HG03095 (cell line): ENCODE measurements around the gene HDAC10.

Experiments
- ATAC-seq: cut with Tn5 transposase; IDR thresholded peaks from one replicate; pipeline ENCODE4 v1.9.1; 2021; ENCODE audit warnings: moderate library complexity; ENCODE audit not compliant: unreplicated experiment

The HDAC10 gene

GRCh38 chr22:50257451-50258360 is 6.6 kb upstream of the HDAC10 start:
- no peak for ATAC-seq

DNA sequence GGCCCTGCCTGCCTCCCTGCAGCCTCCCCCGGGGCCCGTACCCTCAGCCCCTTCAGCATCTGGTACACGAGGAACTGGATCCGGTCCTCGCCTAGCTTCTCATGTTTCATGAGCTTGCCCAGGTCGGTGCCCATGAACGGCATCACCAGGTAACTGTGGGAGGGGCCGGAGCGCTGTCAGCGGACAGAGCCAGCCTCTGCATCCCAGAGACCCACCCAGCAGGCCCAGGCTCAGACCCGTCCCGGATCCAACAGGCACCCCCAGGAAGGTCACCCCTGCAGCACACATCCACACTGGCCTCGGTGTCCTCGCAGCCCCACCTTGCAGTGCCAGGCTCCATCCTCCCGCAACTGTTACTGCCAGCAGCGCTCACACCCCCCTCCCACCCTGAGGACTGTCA is 6.0 kb upstream of the HDAC10 start:
- ATAC-seq, result no peak

GRCh38 chr22:50256258-50256862 is 5.3 kb upstream of the HDAC10 start:
- no peak for ATAC-seq

DNA sequence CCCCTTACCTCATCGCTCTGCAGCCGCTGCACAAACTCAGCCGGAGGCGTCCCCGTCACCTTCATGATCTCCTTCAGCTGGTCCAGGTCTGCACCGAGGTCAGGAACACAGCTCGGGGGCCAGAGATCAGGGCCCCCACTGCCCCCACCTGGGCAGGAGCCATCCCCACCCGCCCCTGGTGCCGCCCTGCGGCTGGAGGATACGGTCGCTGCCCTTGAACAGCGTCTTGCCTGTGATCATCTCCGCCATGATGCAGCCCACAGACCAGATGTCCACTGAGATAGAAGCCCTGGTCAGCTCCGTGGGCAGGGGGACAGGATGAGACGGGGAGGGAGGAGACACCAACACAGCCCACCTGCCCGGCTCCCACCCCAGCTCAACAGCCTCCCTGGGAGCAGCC is 4.5 kb upstream of the HDAC10 start:
- ATAC-seq, result no peak

DNA sequence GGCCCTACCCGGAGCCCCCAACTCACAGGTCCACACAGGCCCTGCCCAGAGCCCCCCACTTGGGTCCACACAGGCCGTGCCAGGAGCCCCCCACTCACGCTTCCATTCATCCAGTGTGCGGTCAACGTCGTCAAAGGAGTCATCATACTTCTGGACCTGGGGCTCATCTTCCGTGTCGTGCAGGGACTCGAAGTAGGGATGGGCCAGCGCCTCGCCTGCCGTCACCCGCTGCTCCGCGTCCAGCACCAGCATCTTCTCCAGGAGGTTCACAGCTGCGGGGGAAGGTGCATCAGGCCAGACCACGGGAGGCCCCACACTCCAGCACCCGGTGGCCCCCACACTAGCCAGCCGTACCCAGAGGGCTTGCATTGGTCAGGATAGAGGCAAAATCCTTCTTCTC is 4.0 kb upstream of the HDAC10 start:
- ATAC-seq, result no peak

DNA sequence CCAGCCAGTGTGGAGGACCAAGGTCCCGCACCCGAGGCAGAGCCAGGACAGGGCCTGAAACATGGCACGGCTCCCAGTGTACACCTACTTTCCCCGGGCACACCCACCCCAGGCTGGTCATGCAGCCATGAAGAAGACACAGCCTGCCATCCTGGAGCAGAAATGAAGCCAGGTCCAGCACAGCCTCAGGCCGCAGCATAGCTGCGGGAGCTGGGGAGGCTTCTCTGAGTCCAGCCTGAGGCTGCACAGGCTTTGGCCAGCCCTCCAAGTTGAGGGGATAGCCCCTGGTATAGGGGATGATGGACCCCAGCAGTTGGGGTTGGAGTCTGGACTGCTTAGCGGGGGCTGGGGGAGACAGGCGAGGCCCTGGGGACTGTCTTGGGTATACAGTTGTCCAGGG is 2.9 kb upstream of the HDAC10 start:
- no peak for ATAC-seq

DNA sequence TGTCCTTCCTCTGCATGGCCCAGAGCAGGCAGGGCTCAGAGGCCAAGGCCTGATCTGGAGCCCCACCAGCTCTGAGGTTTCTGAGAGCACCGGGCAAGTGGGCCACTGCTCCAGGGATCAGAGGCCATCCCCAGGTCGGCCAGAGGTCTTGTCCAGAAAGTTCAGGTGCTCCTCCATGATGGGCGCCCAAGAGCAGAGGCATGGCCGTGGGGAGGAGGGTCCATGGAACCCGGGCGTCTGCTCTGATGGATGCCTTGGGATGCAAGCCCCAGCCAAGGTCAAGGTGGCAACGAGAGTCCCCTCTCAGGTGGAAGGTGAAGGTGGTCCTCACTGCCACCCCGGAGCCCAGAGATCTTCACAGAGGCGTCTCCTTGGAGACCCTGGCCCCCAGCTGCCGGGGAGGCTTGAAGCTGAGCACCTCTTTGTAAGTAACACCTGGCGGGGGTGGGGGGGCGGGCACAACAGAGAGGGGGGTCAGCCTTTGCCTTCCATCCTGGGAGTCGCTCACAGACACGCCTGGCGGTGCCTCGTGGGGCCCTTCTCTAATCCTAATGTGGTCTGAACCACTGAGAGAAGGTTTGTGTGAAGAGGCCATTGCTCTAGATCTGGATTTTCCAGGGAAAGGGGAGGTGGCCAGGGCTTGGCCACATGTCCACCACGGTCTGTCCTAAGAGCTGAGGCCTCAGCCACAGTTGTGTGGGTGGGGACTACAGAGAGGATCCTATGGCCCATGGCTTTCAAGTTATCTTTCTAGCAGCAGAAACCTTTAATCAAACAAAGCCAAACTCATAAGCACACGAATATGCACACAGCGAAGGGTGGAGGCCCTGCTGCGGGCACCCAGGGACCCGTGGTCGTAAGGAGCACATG is 2.2 kb upstream of the HDAC10 start:
- ATAC-seq, result no peak

DNA sequence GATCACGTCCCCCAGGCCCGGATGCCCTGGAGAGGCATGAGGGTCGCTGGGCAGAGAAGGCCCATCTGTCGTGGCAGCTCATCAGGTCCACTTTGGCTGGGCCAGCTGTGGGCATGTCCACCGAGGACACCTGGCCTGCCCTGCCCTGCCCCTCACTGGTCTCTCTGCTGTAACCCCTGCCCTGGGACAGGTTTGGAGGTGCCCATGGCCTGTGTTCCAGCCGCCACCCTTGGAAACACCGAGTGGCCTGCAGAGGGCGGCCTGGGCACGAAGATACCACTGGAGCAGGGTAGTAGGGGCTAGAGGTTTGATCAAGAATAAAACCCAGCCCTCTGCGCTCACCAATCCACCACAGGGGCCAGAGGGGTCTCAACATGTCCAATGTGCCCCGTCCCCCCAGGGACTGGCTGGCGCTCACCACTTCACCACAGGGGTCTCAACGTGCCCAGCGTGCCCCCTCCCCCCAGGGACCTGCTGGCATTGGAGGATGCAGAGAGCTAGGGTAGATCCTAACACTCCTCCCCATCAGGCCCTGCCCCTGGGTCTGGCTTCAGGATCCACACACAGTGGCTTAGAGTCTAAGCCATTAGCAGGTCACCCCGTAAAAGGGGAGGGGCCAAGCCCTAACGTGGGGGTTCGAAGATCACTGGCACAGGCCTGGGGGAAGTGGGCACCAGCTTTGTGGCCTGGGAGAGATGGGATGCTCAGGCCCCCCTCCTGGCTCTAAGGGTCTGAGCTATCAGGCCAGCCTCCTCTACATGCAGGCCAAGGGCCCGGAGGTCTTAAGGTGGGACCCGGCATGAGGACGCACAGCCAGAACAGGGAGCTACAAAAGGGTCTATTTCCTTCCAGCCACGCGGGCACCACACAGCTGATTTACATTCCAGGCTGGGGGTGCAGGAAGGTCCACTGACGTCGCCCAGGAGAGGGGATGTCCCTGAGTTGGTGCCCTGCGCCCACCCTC is 1.3 kb upstream of the HDAC10 start:
- no peak for ATAC-seq

GRCh38 chr22:50251477-50252081 is 514 bp upstream of the HDAC10 start:
- no peak for ATAC-seq

GRCh38 chr22:50250249-50250554 is 863 bp downstream of the HDAC10 start:
- no peak for ATAC-seq

DNA sequence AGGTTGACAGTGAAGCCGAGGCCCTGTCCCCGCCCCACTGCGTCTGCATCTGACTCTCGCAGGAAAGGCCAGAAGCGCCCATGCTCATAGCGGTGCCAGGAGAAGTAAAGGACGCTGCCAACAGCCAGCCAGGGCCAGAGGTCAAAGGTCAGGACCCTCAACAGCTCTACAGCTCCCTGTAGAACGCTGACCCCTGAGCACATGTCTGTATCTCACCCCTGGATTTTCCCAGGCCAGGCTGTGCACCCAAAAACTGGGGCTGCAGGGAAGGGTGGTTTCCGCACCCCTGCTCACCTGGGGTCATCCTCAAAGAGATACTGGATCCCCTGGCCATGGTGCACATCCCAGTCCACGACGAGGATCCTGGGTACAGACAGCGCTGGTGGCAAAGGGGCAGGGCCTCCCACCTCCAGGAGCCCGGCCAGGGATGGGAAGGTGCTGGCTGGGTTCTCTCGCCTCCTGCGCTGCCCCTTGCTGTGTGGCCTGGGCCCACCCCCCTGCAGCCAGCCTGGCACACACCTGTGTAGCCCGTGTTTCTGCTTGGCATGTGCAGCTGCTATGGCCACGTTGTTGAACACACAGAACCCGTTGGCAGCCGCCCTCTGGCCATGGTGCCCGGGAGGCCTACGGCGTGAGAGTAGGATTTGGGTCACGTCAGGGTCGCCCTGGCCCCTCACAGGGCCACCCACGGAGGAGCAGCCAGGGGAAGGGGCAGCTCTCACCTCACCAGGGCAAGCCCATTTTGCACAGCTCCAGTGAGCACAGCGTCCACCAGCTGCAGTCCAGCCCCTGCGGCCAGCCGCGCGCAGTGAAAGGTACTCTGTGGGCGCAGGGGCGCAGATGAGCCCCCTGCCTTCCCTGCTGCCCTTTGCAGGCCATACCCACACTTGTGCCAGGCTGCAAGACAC is 1.5 kb downstream of the HDAC10 start:
- ATAC-seq, result no peak

GRCh38 chr22:50248196-50249081 is 2.6 kb downstream of the HDAC10 start:
- no peak for ATAC-seq

DNA sequence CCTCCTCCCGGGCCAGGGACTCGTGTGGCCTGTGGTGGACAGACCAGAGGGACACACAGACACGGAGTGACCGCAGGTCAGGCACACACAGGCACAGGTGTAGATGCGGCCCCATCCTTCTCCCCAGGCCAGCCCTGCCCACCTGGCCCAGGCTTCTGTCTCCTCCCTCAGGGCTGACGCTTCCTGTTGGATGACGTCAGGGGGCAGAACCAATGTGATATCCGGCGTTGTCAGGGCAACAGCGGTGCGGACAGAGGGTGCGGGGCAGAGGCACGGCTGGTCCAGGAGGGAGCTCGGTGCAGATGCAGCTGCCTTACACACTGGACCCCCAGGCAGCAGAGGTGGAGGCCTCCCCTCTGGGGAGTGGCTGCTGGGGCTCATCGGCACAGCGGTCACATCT is 3.3 kb downstream of the HDAC10 start:
- no peak for ATAC-seq

- no peak for ATAC-seq
Measured at GRCh38 chr22:50246242-50247175, 4.6 kb downstream of the HDAC10 start.

- ATAC-seq, result no peak
Measured at GRCh38 chr22:50245214-50246072, 5.6 kb downstream of the HDAC10 start.
